T-cell (primary cell): ENCODE results near the gene B4GALNT4. TPM values are rescaled to one million over a fixed set of nuclear protein-coding genes. Genes with fewer than 3 reads are reported as not detected.
A peak's percentile ranks its signal among the peaks of the same experiment; 100 is the strongest.
"Not testable (repeated sequence)": the region's sequence is repeated elsewhere in the genome, so short reads cannot be mapped to it uniquely, and the experiment has no call there.

Experiments used
- ATAC-seq, 4 experiments: fragments of 200-7000 bp in 3 of 4; fragments of 150-1000 bp in 1 of 4; cut with Tn5 transposase; replicated peaks in 1 of 4; 1 replicate in 3 of 4; 2 replicates in 1 of 4; pipeline ENCODE4 v1.10.0; 2021; ENCODE audit warnings: moderate library complexity in 3 of 4, mild to moderate bottlenecking in 2 of 4, moderate number of reproducible peaks in 1 of 4
- CTCF ChIA-PET, 2 donors: fragments of 300-600 bp; sonication (Branson Sonifier 250); formaldehyde crosslinking; loops; one replicate each; lab custom pipeline; 2022; ENCODE audit warnings: antibody characterized with exemption in 2 of 2; lab: Charles Lee
- POLR2A ChIA-PET, 2 donors: fragments of 300-600 bp; sonication (Branson Sonifier 250); formaldehyde crosslinking; loops; one replicate each; lab custom pipeline; 2022; ENCODE audit warnings: antibody characterized with exemption in 2 of 2; lab: Charles Lee
- DNase-seq, 35 experiments: peaks; one replicate each; pipeline versions ENCODE4 v3.0.0 to v3.0.0-alpha.2; 2013 to 2023
- H3K27ac ChIP-seq: one replicate; pipeline ENCODE4 v1.5.1; 2013; ENCODE audit warnings: low read length
- H3K27me3 ChIP-seq, 2 experiments: replicated peaks in 1 of 2; 1 replicate in 1 of 2; 2 replicates in 1 of 2; pipeline versions ENCODE4 v1.6.1 to v1.7.0; 2013; ENCODE audit warnings: low read length in 1 of 2, mixed read lengths in 1 of 2; ENCODE audit not compliant: control insufficient read depth in 2 of 2, insufficient read depth in 2 of 2; ENCODE audit errors: extremely low read depth in 1 of 2
- H3K36me3 ChIP-seq, 2 donors: 1 replicate in 1 of 2; 2 replicates in 1 of 2; pipeline versions ENCODE4 v1.6.1 to v1.7.0; 2013; ENCODE audit warnings: low read length in 1 of 2; ENCODE audit not compliant: control insufficient read depth in 2 of 2, insufficient read depth in 1 of 2; ENCODE audit errors: extremely low read depth in 1 of 2
- H3K4me1 ChIP-seq, 2 experiments: 1 replicate in 1 of 2; 2 replicates in 1 of 2; pipeline versions ENCODE4 v1.6.1 to v1.7.0; 2013; ENCODE audit warnings: low read length in 2 of 2, mixed read lengths in 1 of 2; ENCODE audit not compliant: insufficient read depth in 2 of 2, control insufficient read depth in 1 of 2; ENCODE audit errors: extremely low read depth in 1 of 2
- H3K4me3 ChIP-seq, 2 donors: 1 replicate in 1 of 2; 2 replicates in 1 of 2; pipeline versions ENCODE4 v1.5.1 to v1.7.0; 2013; ENCODE audit warnings: mild to moderate bottlenecking in 2 of 2, low read length in 1 of 2, moderate library complexity in 1 of 2; ENCODE audit not compliant: control insufficient read depth in 1 of 2; ENCODE audit errors: extremely low read depth in 1 of 2
- H3K9me3 ChIP-seq: 2 replicates; pipeline ENCODE4 v1.7.0; 2013
- H3K27ac Mint-ChIP-seq, 2 donors: one replicate each; pipeline ENCODE4 v1.8.0; 2020 to 2021; ENCODE audit warnings: mild to moderate bottlenecking in 2 of 2, mixed read lengths in 2 of 2
- H3K27me3 Mint-ChIP-seq, 2 donors: one replicate each; pipeline ENCODE4 v1.8.0; 2021 to 2022; ENCODE audit warnings: mixed read lengths in 2 of 2
- H3K36me3 Mint-ChIP-seq: one replicate; pipeline ENCODE4 v1.8.0; 2021; ENCODE audit warnings: mixed read lengths
- H3K4me1 Mint-ChIP-seq, 3 donors: one replicate each; pipeline ENCODE4 v1.8.0; 2020 to 2022; ENCODE audit warnings: mixed read lengths in 3 of 3, mild to moderate bottlenecking in 1 of 3
- H3K4me3 Mint-ChIP-seq, 3 donors: one replicate each; pipeline ENCODE4 v1.8.0; 2020 to 2022; ENCODE audit warnings: mild to moderate bottlenecking in 3 of 3, mixed read lengths in 3 of 3, moderate library complexity in 3 of 3
- H3K9me3 Mint-ChIP-seq, 3 donors: one replicate each; pipeline ENCODE4 v1.8.0; 2020 to 2022; ENCODE audit warnings: mixed read lengths in 3 of 3
- WGBS: methylation state at CpG from one replicate; pipeline ENCODE4 v1.1.5; 2013; ENCODE audit warnings: missing lambda C conversion rate; ENCODE audit not compliant: insufficient coverage; 5-methylcytosine and 5-hydroxymethylcytosine counted together
- total RNA-seq, 35 experiments: library from RNA in 6 of 35; stranded (reverse) in 6 of 35; fragments of 120-200 nt in 1 of 35; gene quantifications; one replicate each; pipeline versions ENCODE4 v1.2.1 to v1.2.4 and lab custom pipeline; 2013 to 2026

Gene B4GALNT4
- total RNA-seq, 5 donors from 2014 or later (not counting 1 experiment from before 2014, with no cell fraction given) = 1.7 to 5.6 (median 2.8) TPM

DNA sequence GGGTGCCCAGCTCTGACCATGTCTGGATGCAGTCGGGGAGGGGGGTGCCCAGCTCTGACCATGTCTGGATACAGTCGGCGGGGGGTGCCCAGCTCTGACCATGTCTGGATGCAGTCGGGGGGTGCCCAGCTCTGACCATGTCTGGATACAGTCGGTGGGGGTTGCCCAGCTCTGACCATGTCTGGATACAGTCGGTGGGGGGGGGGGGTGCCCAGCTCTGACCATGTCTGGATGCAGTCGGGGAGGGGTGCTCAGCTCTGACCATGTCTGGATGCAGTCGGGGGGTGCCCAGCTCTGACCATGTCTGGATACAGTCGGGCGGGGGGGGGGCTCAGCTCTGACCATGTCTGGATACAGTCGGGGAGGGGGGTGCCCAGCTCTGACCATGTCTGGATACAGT is 42.2 kb downstream of the B4GALNT4 start:
- H3K4me3 Mint-ChIP-seq, H3K27me3 ChIP-seq, H3K27me3 Mint-ChIP-seq, CTCF ChIA-PET, ATAC-seq, H3K4me3 ChIP-seq, H3K9me3 ChIP-seq, POLR2A ChIA-PET, H3K27ac ChIP-seq, H3K27ac Mint-ChIP-seq, DNase-seq, H3K36me3 Mint-ChIP-seq, H3K9me3 Mint-ChIP-seq: not testable (repeated sequence)
- peaks cover 14% of the 10 kb centered on the region in 2 donors for H3K36me3 ChIP-seq
- H3K4me1 Mint-ChIP-seq = peaks cover 25 to 42% (median 32%) of the 10 kb centered on the region in 3 donors
- peaks cover 17 to 72% of the 10 kb centered on the region in 2 experiments for H3K4me1 ChIP-seq
- WGBS = 100% methylated on average over 5 of the region's 11 CpGs

DNA sequence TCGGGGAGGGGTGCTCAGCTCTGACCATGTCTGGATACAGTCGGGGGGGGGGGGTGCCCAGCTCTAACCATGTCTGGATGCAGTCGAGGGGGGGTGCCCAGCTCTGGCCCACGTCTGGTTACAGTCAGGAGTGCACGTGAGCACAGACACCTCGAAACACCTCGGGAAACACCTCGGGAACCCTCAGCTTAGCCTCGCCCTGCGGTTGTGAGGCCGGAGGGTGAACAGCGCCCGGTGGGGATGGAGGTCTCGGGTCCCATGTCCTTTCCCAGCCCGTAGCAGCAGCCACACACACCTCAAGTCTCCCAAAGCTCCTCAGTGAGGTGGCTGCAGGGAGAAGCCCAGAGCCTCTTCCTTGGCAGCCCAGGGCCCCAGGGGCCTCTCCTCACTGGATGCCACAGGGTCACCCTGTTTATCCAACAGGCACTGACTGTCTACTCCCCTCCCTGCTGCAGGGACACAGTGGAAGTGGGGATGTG is 43.4 kb downstream of the B4GALNT4 start:
- Mint-ChIP-seq H3K9me3 (no peaks in the 10 kb centered on the region), H3K27me3 (no peaks in the 10 kb centered on the region), H3K36me3 (no peaks in the 10 kb centered on the region), H3K4me3 (peak overlapping the region; percentile 74 to 100 (median 79)), H3K27ac (peak overlapping the region; percentile 86 to 90), H3K4me1 (peaks cover 24 to 41% (median 35%) of the 10 kb centered on the region in 3 donors)
- POLR2A ChIA-PET = interaction anchor here in 1 of 2 donors (0.7 kb wide), 1 partner anchor 81 kb away, joined by 4 read pairs; no protein-coding TSS in a partner anchor
- H3K27ac ChIP-seq = peak overlapping the region; percentile 44
- DNase-seq (peak in 1 of 35 experiments; percentile 1), ATAC-seq (no peak)
- peak overlapping the region; percentile 57 to 90 for H3K4me3 ChIP-seq
- H3K36me3 ChIP-seq = peaks cover 14% of the 10 kb centered on the region in 2 donors
- H3K27me3 ChIP-seq = no peaks in the 10 kb centered on the region
- H3K9me3 ChIP-seq = no peaks in the 10 kb centered on the region
- CTCF ChIA-PET = no interaction called here
- WGBS = 74% methylated on average over 9 of the region's 15 CpGs
- H3K4me1 ChIP-seq = peaks cover 13 to 66% of the 10 kb centered on the region in 2 experiments

DNA sequence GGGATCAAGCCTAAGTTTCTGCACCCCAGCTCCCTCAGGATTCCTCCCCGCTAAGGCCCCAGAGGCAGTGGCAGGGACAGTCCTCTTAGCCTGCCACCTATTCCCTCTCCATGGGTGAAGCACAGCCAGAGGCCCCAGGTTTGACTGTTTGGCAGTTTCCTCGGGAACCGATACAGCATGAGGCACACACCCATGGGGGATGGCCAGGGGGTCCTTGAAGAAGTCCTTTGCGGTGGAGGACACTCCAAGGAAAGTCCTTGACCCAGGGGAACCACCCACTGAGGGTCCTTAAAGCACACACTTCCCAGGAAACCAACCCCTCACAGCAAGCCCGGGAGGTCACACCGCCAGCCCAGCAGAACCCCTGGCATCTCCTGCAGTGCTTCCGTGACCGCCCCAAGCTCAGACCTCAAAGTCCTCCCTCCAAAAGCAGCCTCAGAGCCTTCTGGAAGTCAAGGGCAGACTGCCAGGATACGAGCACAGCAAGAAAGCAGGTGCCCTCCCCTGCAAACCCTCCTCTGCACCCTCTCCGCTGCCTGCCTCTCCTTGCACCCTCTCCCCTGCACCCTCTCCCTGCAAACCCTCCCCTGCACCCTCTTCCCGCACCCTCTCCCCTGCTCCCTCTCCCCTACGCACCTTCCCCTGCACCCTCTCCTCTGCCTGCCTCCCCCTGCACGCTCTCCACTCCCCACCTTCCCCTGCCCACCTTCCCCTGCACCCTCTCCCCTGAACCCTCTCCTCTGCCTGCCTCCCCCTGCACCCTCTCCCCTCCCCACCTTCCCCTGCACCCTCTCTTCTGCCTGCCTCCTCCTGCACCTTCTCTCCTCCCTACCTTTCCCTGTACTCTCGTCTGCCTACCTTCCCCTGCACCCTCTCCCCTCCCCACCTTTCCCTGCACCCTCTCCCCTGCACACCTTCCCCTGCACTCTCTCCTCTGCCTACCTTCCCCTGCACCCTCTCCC is 44.1 kb downstream of the B4GALNT4 start:
- peaks cover 12 to 63% of the 10 kb centered on the region in 2 experiments for H3K4me1 ChIP-seq
- 4% methylated on average over 10 of the region's 14 CpGs for WGBS
- peak in 4 of 35 experiments; percentile 12 to 42 (median 28) for DNase-seq

DNA sequence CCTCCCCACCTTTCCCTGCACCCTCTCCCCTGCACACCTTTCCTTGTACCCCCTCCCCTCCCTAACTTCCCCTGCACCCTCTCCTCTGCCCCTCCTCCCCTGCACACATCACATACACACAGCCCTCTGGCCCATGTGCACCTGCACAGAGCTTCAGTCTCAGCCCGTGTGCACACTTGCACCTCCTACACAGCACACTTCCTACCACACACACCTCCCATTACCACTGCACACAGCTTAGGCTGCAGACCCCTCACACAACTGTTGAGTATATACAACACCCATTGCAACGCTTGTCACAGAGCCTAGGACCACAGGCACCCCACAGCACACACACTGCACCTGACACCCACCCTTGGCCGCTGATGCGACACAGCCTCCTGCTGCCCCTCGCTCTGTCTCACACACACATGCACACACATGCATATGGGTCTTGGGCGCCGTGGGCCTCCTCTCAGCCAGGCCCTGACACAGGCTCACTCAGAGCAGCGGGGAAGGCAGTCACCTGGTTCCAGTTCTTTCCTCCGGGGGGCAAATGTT is 45.1 kb downstream of the B4GALNT4 start:
- H3K4me1 ChIP-seq = peaks cover 12 to 57% of the 10 kb centered on the region in 2 experiments
- H3K27ac ChIP-seq = peak overlapping the region; percentile 53
- no peaks in the 10 kb centered on the region for H3K9me3 ChIP-seq
- no peaks in the 10 kb centered on the region for H3K27me3 ChIP-seq
- H3K36me3 ChIP-seq = peaks cover 3 to 10% of the 10 kb centered on the region in 2 donors
- ChIA-PET CTCF (interaction anchor here (0.6 to 1.7 kb wide), 4 partner anchors 7 to 1619 kb away, joined by 3 to 12 read pairs (median 8); no protein-coding TSS in a partner anchor), POLR2A (no interaction called here)
- no peaks in the 10 kb centered on the region for H3K9me3 Mint-ChIP-seq
- ATAC-seq (peak; percentile 16 to 40 (median 22)), DNase-seq (peak in 1 of 35 experiments; percentile 3)
- H3K4me3 Mint-ChIP-seq = peak overlapping the region; percentile 91 to 100 (median 96)
- peaks cover 21 to 32% (median 28%) of the 10 kb centered on the region in 3 donors for H3K4me1 Mint-ChIP-seq
- WGBS = 0% methylated on average over 8 of the region's 9 CpGs
- no peaks in the 10 kb centered on the region for H3K36me3 Mint-ChIP-seq
- no peaks in the 10 kb centered on the region for H3K27me3 Mint-ChIP-seq
- peak overlapping the region; percentile 95 for H3K27ac Mint-ChIP-seq
- peak overlapping the region; percentile 86 to 90 for H3K4me3 ChIP-seq

More for the DNA sequence above, 44.1 kb downstream of the B4GALNT4 start:
- no peak for ATAC-seq
- H3K27ac Mint-ChIP-seq = peak overlapping the region; percentile 86 to 90
- H3K4me3 Mint-ChIP-seq = peak overlapping the region; percentile 74 to 100 (median 79)
- no peaks in the 10 kb centered on the region for H3K27me3 Mint-ChIP-seq
- H3K9me3 Mint-ChIP-seq = no peaks in the 10 kb centered on the region
- no peaks in the 10 kb centered on the region for H3K36me3 Mint-ChIP-seq
- peak overlapping the region; percentile 57 to 90 for H3K4me3 ChIP-seq
- peaks cover 8 to 14% of the 10 kb centered on the region in 2 donors for H3K36me3 ChIP-seq
- H3K27me3 ChIP-seq = no peaks in the 10 kb centered on the region
- peak overlapping the region; percentile 44 for H3K27ac ChIP-seq
- peaks cover 21 to 38% (median 35%) of the 10 kb centered on the region in 3 donors for H3K4me1 Mint-ChIP-seq
- H3K9me3 ChIP-seq = no peaks in the 10 kb centered on the region
- ChIA-PET CTCF (interaction anchor here in 1 of 2 donors (1.7 kb wide), 1 partner anchor 35 kb away, joined by 12 read pairs; no protein-coding TSS in a partner anchor), POLR2A (interaction anchor here in 1 of 2 donors (0.7 kb wide), 1 partner anchor 80 kb away, joined by 4 read pairs; no protein-coding TSS in a partner anchor)

- H3K27ac Mint-ChIP-seq = peak overlapping the region; percentile 95
- peak overlapping the region; percentile 64 to 90 for H3K4me3 ChIP-seq
- H3K9me3 ChIP-seq = no peaks in the 10 kb centered on the region
- peak overlapping the region; percentile 66 for H3K27ac ChIP-seq
- no peaks in the 10 kb centered on the region for H3K27me3 Mint-ChIP-seq
- H3K4me3 Mint-ChIP-seq = peak overlapping the region; percentile 91 to 100 (median 96)
- no peaks in the 10 kb centered on the region for H3K36me3 ChIP-seq
- peaks cover 21 to 29% (median 28%) of the 10 kb centered on the region in 3 donors for H3K4me1 Mint-ChIP-seq
- no peaks in the 10 kb centered on the region for H3K36me3 Mint-ChIP-seq
- ATAC-seq (no peak), DNase-seq (no peak)
- no peaks in the 10 kb centered on the region for H3K9me3 Mint-ChIP-seq
- H3K27me3 ChIP-seq = no peaks in the 10 kb centered on the region
- CTCF ChIA-PET = interaction anchor here in 1 of 2 donors (1.4 kb wide), 1 partner anchor 9 kb away, joined by 12 read pairs; no protein-coding TSS in a partner anchor
- peaks cover 12 to 47% of the 10 kb centered on the region in 2 experiments for H3K4me1 ChIP-seq
- WGBS = 15% methylated on average over 5 of the region's 5 CpGs
- POLR2A ChIA-PET = no interaction called here
These were observed 46.3 kb downstream of the B4GALNT4 start for GRCh38 chr11:415640-416041.
